Right cardiac atrium (tissue), 5 donors: ENCODE measurements around the gene ADGRE3. TPM values are rescaled to one million over a fixed set of nuclear protein-coding genes. Genes with fewer than 3 reads are reported as not detected.
"Not testable (repeated sequence)": the region's sequence is repeated elsewhere in the genome, so short reads cannot be mapped to it uniquely, and the experiment has no call there.

Experiments
- ATAC-seq, 2 donors: fragments of 200-7000 bp; cut with Tn5 transposase; one replicate each; pipeline versions ENCODE4 v1.8.0 to v1.9.1; 2020; ENCODE audit warnings: moderate library complexity in 2 of 2, mild to moderate bottlenecking in 1 of 2
- DNase-seq, 3 donors: peaks; one replicate each; pipeline ENCODE4 v3.0.0-alpha.2; 2020
- H3K27ac ChIP-seq: one replicate; pipeline ENCODE4 v1.5.1; 2013; ENCODE audit warnings: mild to moderate bottlenecking, low read length, control low read depth, moderate library complexity
- H3K27me3 ChIP-seq: one replicate; pipeline ENCODE4 v1.6.1; 2013; ENCODE audit not compliant: control insufficient read depth, insufficient read depth
- H3K4me1 ChIP-seq: one replicate; pipeline ENCODE4 v1.6.1; 2013; ENCODE audit warnings: low read length; ENCODE audit not compliant: control insufficient read depth, insufficient read depth
- H3K4me3 ChIP-seq: one replicate; pipeline ENCODE4 v1.5.1; 2013; ENCODE audit warnings: low read length, control low read depth
- H3K9me3 ChIP-seq: one replicate; pipeline ENCODE4 v1.6.1; 2013; ENCODE audit warnings: low read length; ENCODE audit not compliant: control insufficient read depth
- WGBS: extraction: QIAGEN DNeasy Blood & Tissue Kit; methylation state at CpG from one replicate; pipeline ENCODE4 v1.1.7; 2013; 5-methylcytosine and 5-hydroxymethylcytosine counted together
- intact Hi-C, 4 donors: fragments of 100-400 bp; cut with DNase I; formaldehyde crosslinking; loops; one replicate each; pipeline versions ENCODE4 v1.11.0 to v1.14.0; 2022 to 2023
- polyA plus RNA-seq: library from polyadenylated mRNA; stranded (reverse); fragments of 200-250 nt; gene quantifications from one replicate; pipeline ENCODE4 v1.2.3, GENCODE V29; 2013
- total RNA-seq, 4 donors: library from RNA; stranded (reverse); fragmentation: NEBNext Ultra II Directional; extraction: Animal tissue kit (Norgen Biotek cat#: 25700); gene quantifications; one replicate each; pipeline ENCODE4 v1.2.1, GENCODE V29; 2021
- donor health status: healthy with polysubstance abuse.
- donor health status: DM: no; HTN: yes; CAD: no.
- donor health status: DM: no; HTN: no; CAD: no.
- donor health status: DM: no; HTN: yes; CAD: no; lungs with severe emphysema.
- donor health status: DM: yes; HTN: yes; CAD: no.

ADGRE3 gene
- total and polyA plus RNA-seq, 5 donors, result not detected

DNA sequence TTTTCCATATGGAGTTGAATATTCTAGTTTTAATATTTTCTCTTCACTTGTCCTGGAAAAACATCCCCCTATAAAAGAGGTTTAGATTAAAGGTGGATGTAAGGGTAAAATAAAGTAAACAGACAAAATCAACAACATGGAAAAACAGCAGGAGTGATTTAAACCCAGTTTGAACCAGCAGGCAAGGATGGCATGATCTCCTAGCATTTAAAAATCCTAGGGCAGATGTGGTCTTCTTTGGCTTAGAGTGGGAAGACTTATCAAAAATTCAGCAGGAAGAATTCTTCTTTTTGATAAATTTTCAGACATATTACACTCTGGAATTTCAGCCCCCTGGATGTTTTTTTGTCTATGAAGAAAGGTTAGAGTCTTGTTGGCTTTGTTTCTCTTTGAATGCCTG lies 55.2 kb downstream of the ADGRE3 start:
- Histone ChIP-seq H3K4me3 (no peak overlapping the region), H3K4me1 (no peaks in the 10 kb centered on the region), H3K9me3 (peaks cover 2% of the 10 kb centered on the region), H3K27ac (no peak overlapping the region), H3K27me3 (no peaks in the 10 kb centered on the region)
- ATAC-seq (no peak), DNase-seq (no peak)
- intact Hi-C loops, result no loop called here

DNA sequence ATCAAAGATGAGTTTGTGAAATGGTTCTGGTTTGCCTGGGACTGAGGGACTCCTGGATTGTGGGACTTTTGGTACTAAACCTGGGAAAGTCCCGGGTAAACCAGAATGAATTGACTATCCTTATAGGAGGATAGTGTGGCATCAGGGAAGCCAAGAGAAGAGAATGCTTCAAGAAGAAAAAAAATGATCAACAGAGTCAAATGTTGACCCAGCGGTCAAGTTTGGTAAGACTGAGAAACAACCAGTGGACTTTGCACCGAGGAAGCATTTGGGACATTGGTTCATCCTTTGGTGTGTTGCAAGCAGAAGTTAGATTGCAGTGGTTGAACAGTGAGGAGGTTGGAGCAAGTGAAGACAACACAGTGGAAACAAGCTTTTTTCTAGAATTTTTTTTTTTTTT lies 58.2 kb downstream of the ADGRE3 start:
- no peak for ATAC-seq
- Histone ChIP-seq H3K4me3 (no peak overlapping the region), H3K9me3 (peaks cover 2% of the 10 kb centered on the region), H3K4me1 (no peaks in the 10 kb centered on the region), H3K27me3 (no peaks in the 10 kb centered on the region), H3K27ac (no peak overlapping the region)
- WGBS, result 87% methylated on average over 3 of the region's 3 CpGs
- no peak for DNase-seq
- intact Hi-C loops, result no loop called here

DNA sequence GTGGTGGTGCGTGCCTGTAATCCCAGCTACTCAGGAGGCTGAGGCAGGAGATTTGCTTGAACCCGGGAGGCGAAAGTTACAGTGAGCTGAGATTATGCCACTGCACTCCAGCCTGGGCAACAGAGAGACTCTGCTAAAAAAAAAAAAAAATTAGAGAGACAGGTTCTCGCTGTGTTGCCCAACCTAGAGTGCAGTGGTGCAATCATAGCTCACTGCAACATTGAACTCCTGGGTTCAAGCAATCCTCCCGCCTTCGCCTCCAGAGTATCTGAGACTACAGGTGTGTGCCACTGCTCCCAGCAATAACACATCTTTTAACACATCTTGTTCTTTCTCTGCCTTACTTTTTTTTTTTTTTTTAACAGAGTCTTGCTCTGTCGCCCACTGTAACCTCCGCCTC lies 59.0 kb downstream of the ADGRE3 start:
- ATAC-seq (no peak), DNase-seq (no peak)
- Histone ChIP-seq H3K9me3 (peaks cover 2% of the 10 kb centered on the region), H3K27ac (no peak overlapping the region), H3K4me3 (no peak overlapping the region), H3K27me3 (no peaks in the 10 kb centered on the region), H3K4me1 (no peaks in the 10 kb centered on the region)
- 95% methylated on average over 8 of the region's 8 CpGs for WGBS
- intact Hi-C loops, result no loop called here

DNA sequence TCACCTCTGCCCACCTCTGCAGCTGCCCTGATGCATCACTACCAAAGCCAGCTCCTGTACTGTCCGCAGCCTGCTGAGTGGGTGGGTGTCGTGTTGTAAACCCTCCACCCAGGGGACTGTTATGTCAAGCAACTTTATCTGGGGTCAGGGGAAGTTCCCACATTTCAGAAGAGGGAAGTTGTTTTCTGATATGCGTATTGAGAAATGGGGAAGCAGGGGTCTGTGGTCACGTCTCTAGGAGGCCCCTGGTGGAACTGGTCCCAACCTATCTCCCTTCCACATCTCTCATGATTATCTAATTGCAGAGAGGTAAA lies 60.6 kb downstream of the ADGRE3 start:
- Histone ChIP-seq H3K9me3 (peaks cover 2% of the 10 kb centered on the region), H3K4me3 (no peak overlapping the region), H3K27me3 (no peaks in the 10 kb centered on the region), H3K4me1 (no peaks in the 10 kb centered on the region), H3K27ac (no peak overlapping the region)
- peak in 1 of 3 donors; percentile 53 for DNase-seq
- no peak for ATAC-seq
- WGBS, result 36% methylated on average over 4 of the region's 4 CpGs
- intact Hi-C loops, result no loop called here

DNA sequence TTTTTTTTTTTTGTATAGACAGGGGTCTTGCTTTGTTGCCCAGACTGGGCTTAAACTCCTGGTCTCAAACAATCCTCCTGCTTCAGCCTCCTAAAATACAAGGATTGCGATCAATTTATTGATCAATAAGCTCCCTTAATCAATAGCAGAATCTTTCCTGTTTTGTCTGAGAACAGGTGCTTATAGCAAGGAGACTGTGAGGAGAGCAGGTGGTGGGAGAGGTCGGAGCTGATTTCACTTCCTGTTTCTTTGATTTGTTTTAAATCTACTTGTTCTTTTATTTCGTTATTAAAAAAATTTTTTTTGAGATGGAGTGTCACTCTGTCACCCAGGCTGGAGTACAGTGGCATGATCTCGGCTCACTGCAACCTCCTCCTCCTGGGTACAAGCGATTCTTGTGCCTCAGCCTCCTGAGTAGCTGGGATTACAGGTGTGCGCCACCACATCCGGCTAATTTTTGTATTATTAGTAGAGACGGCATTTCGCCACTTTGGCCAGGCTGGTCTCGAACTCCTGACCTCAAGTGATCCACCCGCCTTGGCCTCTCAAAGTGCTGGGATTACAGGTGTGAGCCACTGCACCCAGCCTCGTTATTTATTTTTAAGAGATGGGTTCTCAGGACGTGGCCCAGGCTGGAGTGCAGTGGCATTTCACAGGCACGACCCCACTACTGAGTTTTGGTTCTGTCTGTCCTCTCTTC lies 61.1 kb downstream of the ADGRE3 start:
- 70% methylated on average over 14 of the region's 14 CpGs for WGBS
- ATAC-seq, H3K4me3 ChIP-seq, H3K27ac ChIP-seq, H3K9me3 ChIP-seq, intact Hi-C loops, H3K4me1 ChIP-seq, H3K27me3 ChIP-seq, DNase-seq: not testable (repeated sequence)

DNA sequence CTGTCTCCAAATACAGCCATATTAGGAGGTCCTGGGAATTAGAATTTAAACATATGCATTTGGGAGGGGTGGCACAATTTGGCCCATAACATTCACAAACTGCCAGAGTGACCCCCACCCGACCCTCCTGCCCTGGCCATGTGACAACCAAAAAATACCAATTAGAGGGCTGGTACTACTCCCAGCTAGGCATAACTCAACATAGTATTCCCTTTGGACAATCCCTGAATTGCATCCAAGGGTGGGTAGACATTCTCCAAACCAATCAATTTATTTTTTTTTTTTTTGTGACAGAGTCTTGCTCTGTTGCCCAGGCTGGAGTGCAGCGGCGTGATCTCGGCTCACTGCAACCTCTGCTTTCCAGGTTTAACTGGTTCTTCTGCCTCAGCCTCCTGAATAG lies 62.0 kb downstream of the ADGRE3 start:
- H3K9me3 ChIP-seq, result no peaks in the 10 kb centered on the region
- intact Hi-C loops, result no loop called here
- ATAC-seq (no peak), DNase-seq (no peak)
- no peaks in the 10 kb centered on the region for H3K27me3 ChIP-seq
- H3K4me3 ChIP-seq, result no peak overlapping the region
- H3K27ac ChIP-seq, result no peak overlapping the region
- H3K4me1 ChIP-seq, result no peaks in the 10 kb centered on the region
- 81% methylated on average over 4 of the region's 4 CpGs for WGBS

DNA sequence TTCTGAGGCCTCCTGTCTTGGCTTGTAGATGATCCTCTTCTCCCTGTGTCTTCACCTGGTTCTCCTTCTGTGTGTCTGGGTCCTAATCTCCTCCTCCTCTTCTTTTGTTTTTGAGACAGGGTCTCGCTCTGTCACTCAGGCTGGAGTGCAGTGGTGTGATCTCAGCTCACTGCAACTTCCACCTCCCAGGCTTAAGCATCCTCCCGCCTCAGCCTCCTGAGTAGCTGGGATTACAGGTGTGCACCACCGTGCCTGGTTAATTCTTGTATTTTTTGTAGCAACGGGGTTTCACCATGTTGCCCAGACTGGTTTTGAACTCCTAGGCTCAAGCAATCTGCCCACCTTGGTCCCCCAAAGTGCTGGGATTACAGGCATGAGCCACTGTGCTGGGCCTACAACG lies 62.4 kb downstream of the ADGRE3 start:
- H3K4me1 ChIP-seq, H3K4me3 ChIP-seq, intact Hi-C loops, H3K27me3 ChIP-seq, H3K9me3 ChIP-seq, H3K27ac ChIP-seq, DNase-seq, ATAC-seq: not testable (repeated sequence)
- WGBS, result 81% methylated on average over 5 of the region's 5 CpGs

DNA sequence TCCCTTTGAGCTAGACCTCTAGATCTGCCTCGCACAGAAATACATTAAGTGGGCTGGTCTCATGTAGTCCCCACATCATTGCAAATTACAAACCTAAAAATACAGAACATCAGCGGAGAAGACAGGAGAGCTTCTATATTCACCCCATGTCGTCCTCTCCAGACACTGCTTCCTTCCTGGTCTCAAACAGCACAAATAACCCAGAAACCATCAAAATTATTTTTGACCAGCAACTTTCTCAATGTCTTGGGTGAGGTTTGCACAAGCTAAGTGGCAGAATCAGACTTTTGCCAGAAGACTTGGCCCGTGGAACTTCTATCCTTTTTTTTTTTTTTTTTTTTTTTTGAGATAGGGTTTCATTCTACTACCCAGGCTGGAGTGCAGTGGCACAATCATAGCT lies 63.6 kb downstream of the ADGRE3 start:
- WGBS, result 60% methylated on average over 4 of the region's 4 CpGs

DNA sequence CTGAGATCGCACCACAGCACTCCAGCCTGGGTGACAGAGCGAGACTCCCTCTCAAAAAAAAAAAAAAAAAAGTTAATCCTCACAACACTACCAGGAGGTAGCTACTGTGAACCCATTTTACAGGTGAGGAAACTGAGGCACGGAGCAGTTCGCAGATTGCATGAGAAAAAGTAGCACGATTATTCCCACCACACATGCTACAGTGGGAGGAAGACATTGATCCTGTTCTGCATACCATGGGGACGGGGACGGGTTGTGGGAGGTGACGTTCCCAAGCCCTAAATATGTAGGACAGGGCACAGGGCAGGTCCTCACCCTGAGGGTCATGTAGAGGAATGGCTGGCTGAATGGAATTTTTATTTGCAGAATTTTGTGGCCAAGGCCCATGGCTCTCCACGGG lies 68.0 kb downstream of the ADGRE3 start:
- Histone ChIP-seq H3K4me3 (no peak overlapping the region), H3K27ac (no peak overlapping the region), H3K9me3 (no peaks in the 10 kb centered on the region), H3K4me1 (no peaks in the 10 kb centered on the region), H3K27me3 (no peaks in the 10 kb centered on the region)
- intact Hi-C loops, result no loop called here
- ATAC-seq (no peak), DNase-seq (no peak)
- WGBS, result 74% methylated on average over 9 of the region's 9 CpGs

More for the DNA sequence above, 63.6 kb downstream of the ADGRE3 start:
- no peaks in the 10 kb centered on the region for H3K9me3 ChIP-seq
- H3K27me3 ChIP-seq, result no peaks in the 10 kb centered on the region
- intact Hi-C loops, result no loop called here
- H3K4me3 ChIP-seq, result no peak overlapping the region
- no peaks in the 10 kb centered on the region for H3K4me1 ChIP-seq
- DNase-seq, result no peak
- H3K27ac ChIP-seq, result no peak overlapping the region
- no peak for ATAC-seq

DNA sequence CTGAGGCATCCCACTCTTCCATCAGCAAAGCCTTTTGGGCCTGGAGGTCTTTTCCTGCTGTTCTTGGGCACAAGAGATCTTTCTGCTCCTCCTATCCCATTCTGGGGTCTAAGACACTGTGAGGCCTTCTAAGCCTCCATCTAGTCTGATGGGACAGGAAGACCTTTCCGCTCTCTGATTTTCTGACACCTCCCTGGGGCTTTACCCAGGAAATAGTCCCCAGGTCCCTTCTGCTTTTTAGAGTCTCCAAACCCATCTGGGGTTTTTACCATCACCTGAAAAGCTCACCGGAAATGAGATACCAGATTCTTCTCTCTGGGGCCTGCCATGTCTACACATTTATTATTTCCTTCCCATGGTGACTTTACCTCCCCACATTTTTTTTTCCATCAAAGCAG lies 70.7 kb downstream of the ADGRE3 start:
- Histone ChIP-seq H3K27me3 (no peaks in the 10 kb centered on the region), H3K27ac (no peak overlapping the region), H3K9me3 (no peaks in the 10 kb centered on the region), H3K4me3 (no peak overlapping the region), H3K4me1 (no peaks in the 10 kb centered on the region)
- intact Hi-C loops, result no loop called here
- ATAC-seq (no peak), DNase-seq (no peak)
- WGBS, result 79% methylated on average over 2 of the region's 2 CpGs

DNA sequence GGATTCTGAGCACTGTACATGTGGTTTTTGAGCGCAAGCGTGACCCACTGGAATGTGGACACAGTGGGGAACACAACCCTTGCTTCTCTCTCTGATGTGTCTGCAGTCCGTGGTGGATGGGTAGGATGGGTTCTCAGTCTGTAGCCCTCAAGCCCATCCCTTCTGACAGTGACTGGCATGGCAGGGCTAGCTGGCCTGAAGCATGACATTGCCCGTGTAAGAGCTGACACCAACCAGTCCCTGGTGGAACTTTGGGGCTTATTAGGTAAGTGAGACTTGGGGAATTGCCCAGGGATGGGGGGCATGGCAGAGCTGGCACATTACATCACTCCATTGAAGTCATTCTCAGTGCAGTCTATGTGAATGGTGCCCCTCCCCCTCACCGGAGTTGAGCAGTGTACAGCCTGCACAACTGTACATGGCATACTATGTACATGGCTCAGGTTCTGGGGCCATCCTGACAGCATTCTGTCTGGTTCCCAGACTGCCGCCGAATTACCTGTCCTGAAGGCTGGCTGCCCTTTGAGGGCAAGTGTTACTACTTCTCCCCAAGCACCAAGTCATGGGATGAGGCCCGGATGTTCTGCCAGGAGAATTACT lies 75.0 kb downstream of the ADGRE3 start:
- ATAC-seq (no peak), DNase-seq (no peak)
- no peak overlapping the region for H3K27ac ChIP-seq
- no peaks in the 10 kb centered on the region for H3K27me3 ChIP-seq
- WGBS, result 91% methylated on average over 8 of the region's 8 CpGs
- no peaks in the 10 kb centered on the region for H3K9me3 ChIP-seq
- no peak overlapping the region for H3K4me3 ChIP-seq
- H3K4me1 ChIP-seq, result no peaks in the 10 kb centered on the region
- intact Hi-C loops, result no loop called here

DNA sequence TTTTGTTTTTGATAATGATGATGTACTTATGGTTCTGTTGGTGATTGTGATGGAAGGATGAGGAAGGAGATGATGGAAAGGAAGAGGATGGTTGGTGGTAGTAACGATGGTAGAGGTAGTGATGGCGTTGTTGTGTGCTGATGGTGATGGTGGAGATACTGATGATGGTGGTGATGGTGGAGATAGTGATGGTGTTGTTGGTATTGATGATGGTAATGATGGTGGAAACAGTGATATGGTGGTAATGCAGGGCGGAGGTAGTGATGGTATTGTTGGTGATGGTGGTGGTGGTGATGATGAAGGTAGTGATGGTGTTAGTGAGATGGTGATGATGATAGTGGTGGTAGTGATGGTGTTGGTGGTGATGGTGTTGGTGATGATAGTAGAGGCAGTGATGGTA lies 79.1 kb downstream of the ADGRE3 start:
- ATAC-seq (no peak), DNase-seq (no peak)
- no peak overlapping the region for H3K4me3 ChIP-seq
- no peaks in the 10 kb centered on the region for H3K27me3 ChIP-seq
- H3K9me3 ChIP-seq, result no peaks in the 10 kb centered on the region
- intact Hi-C loops, result no loop called here
- H3K4me1 ChIP-seq, result no peaks in the 10 kb centered on the region
- WGBS, result 81% methylated on average over 3 of the region's 3 CpGs
- H3K27ac ChIP-seq, result no peak overlapping the region
